ENCODE results near the gene ZC3H7A.
A peak's percentile ranks its signal among the peaks of the same experiment; 100 is the strongest.

ZC3H7A gene, protein sequence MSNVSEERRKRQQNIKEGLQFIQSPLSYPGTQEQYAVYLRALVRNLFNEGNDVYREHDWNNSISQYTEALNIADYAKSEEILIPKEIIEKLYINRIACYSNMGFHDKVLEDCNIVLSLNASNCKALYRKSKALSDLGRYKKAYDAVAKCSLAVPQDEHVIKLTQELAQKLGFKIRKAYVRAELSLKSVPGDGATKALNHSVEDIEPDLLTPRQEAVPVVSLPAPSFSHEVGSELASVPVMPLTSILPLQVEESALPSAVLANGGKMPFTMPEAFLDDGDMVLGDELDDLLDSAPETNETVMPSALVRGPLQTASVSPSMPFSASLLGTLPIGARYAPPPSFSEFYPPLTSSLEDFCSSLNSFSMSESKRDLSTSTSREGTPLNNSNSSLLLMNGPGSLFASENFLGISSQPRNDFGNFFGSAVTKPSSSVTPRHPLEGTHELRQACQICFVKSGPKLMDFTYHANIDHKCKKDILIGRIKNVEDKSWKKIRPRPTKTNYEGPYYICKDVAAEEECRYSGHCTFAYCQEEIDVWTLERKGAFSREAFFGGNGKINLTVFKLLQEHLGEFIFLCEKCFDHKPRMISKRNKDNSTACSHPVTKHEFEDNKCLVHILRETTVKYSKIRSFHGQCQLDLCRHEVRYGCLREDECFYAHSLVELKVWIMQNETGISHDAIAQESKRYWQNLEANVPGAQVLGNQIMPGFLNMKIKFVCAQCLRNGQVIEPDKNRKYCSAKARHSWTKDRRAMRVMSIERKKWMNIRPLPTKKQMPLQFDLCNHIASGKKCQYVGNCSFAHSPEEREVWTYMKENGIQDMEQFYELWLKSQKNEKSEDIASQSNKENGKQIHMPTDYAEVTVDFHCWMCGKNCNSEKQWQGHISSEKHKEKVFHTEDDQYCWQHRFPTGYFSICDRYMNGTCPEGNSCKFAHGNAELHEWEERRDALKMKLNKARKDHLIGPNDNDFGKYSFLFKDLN

DNA sequence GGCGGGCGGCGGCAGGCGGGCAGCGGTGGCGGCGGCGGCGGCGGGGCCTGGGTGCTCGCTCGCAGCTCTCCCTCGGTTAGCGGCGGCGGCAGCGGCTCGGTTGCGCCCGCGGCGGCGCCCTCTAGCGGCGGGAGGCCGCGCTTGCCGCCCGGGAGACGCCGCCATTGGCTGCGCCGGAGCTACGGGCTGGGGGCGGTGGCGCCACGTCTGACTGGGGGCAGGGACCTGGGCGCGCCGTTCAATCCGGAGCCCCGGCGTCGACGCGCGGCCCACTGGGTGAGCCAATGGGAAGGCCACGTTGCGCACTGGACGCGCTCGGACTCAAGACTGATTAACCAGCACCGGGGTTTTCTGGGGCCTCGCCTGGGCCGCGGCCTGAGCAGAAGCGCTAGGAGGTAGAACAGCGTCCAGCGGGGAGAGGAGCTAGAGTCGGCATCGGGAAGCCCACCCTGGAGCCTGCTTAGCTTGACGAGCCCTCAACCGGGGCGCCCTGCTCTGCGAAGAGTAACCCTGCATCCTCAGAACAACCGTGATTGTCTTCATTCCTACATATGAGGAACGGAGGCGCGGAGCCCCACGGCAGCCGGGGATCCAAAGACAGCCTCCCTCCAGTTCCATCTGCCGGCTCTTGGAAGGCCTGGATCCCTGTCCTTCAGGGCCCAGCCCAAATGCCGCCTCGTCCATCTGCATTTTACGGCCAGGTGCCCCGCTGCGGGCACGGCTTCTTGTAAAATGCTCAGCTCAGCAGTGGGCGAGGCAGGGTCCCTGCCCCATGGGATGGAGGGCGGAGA is at the start of gene ZC3H7A:
TSS of gene ZC3H7A (minus strand) at position 93 of the 791 bp plus-strand sequence. CDS start 14,904 bp downstream, outside the sequence.
- TF ChIP-seq EZH2phosphoT487 (IDR thresholded peaks at IDR 0.05; ENCODE audit: borderline replicate concordance) = no peak
- TF ChIP-seq, protein P1, sequence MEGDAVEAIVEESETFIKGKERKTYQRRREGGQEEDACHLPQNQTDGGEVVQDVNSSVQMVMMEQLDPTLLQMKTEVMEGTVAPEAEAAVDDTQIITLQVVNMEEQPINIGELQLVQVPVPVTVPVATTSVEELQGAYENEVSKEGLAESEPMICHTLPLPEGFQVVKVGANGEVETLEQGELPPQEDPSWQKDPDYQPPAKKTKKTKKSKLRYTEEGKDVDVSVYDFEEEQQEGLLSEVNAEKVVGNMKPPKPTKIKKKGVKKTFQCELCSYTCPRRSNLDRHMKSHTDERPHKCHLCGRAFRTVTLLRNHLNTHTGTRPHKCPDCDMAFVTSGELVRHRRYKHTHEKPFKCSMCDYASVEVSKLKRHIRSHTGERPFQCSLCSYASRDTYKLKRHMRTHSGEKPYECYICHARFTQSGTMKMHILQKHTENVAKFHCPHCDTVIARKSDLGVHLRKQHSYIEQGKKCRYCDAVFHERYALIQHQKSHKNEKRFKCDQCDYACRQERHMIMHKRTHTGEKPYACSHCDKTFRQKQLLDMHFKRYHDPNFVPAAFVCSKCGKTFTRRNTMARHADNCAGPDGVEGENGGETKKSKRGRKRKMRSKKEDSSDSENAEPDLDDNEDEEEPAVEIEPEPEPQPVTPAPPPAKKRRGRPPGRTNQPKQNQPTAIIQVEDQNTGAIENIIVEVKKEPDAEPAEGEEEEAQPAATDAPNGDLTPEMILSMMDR (conservative IDR thresholded peaks at IDR 0.05; ENCODE audit: low read length) = peak; percentile 22; the same call in 1 of the 2 replicates
- H3K9me2 ChIP-seq (replicated peaks; ENCODE audit: low read depth, low read length) = no peaks in the 10 kb centered on the region
- no peaks in the 10 kb centered on the region for H3K27me3 ChIP-seq (ENCODE audit: insufficient read depth, low read length, poor library complexity, severe bottlenecking)
- H3K4me1 ChIP-seq (ENCODE audit: insufficient read depth, low read length, poor library complexity, severe bottlenecking) = peaks cover 26% of the 10 kb centered on the region
- H3K9ac ChIP-seq (ENCODE audit: low read depth, low read length, poor library complexity, severe bottlenecking) = peak within 1 kb of the TSS; percentile 98
- H3K9me3 ChIP-seq (ENCODE audit: insufficient read depth, low read depth, low read length) = no peaks in the 10 kb centered on the region
- H3K36me3 ChIP-seq (ENCODE audit: insufficient read depth, low read length) = no peaks in the 10 kb centered on the region
- H4K20me1 ChIP-seq (ENCODE audit: insufficient read depth, low read length, poor library complexity, severe bottlenecking) = peaks cover 20% of the 10 kb centered on the region
- peak within 1 kb of the TSS; percentile 89 for H3K4me3 ChIP-seq (ENCODE audit: low read length, poor library complexity, severe bottlenecking)
- no peaks in the 10 kb centered on the region for H3F3A ChIP-seq (ENCODE audit: low read depth)
- H3K4me2 ChIP-seq (ENCODE audit: low read depth, low read length, poor library complexity, severe bottlenecking) = peak within 1 kb of the TSS; percentile 86
- peaks cover 44% of the 10 kb centered on the region for H3K79me2 ChIP-seq (ENCODE audit: insufficient read depth, low read length)
- peak within 1 kb of the TSS; percentile 90 for H2AFZ ChIP-seq (ENCODE audit: low read length)

DNA sequence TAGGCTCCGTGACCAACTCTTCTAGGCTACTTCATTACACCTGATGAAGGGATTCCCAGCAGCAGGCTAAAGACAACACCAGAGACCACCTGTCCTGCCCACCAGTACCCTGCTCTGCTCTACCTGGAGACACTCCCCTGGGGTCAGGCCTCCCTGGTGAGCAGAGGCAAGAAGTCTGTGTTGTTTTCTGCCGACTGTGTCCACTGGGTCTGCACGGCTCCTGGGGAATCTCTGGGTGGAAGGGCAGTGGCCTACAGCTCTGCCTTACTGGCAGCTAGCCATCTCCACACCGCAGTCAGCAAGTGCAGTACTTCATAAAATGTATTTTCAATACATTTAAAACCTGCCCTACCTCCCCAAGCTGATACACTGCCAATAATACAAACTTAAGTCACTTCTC is 47.4 kb upstream of the ZC3H7A start:
- peaks cover 61% of the 10 kb centered on the region; the same call in 1 of the 2 replicates for H3K36me3 ChIP-seq (ENCODE audit: insufficient read depth, low read length)
- peaks cover 9% of the 10 kb centered on the region for H4K20me1 ChIP-seq (ENCODE audit: insufficient read depth, low read length, poor library complexity, severe bottlenecking)
- H3F3A ChIP-seq (ENCODE audit: low read depth) = no peaks in the 10 kb centered on the region
- H3K4me1 ChIP-seq (ENCODE audit: insufficient read depth, low read length, poor library complexity, severe bottlenecking) = no peaks in the 10 kb centered on the region
- H3K79me2 ChIP-seq (ENCODE audit: insufficient read depth, low read length) = peaks cover 25% of the 10 kb centered on the region
- H3K9me2 ChIP-seq (replicated peaks; ENCODE audit: low read depth, low read length) = no peaks in the 10 kb centered on the region
- no peak for TF ChIP-seq EZH2phosphoT487 (IDR thresholded peaks at IDR 0.05; ENCODE audit: borderline replicate concordance)
- H3K9ac ChIP-seq (ENCODE audit: low read depth, low read length, poor library complexity, severe bottlenecking) = no peak overlapping the region
- no peaks in the 10 kb centered on the region for H3K27me3 ChIP-seq (ENCODE audit: insufficient read depth, low read length, poor library complexity, severe bottlenecking)
- H3K4me3 ChIP-seq (ENCODE audit: low read length, poor library complexity, severe bottlenecking) = no peak overlapping the region
- no peaks in the 10 kb centered on the region for H3K9me3 ChIP-seq (ENCODE audit: insufficient read depth, low read depth, low read length)
- no peak overlapping the region for H2AFZ ChIP-seq (ENCODE audit: low read length)
- H3K4me2 ChIP-seq (ENCODE audit: low read depth, low read length, poor library complexity, severe bottlenecking) = no peak overlapping the region

DNA sequence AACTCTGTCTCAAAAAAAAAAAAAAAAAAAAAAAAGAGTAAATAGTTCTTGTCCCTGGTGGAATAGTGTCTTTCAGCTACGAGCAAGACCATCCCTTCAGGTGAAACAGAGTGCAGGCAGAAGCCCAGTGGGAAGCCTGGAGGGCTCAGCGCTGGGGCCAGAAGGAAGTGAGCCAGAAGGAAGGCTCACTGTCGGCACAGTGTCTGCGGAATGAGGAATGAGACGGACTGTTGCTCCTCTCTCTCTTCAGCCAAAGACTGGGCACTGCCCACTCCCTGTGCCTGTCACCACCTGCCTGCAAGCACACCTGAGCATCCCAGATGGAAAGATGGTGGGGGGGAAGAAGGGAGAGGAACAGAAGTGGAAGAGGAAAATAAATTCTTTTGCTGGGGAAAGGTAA is 46.8 kb upstream of the ZC3H7A start:
- Histone ChIP-seq H3F3A (ENCODE audit: low read depth) (no peaks in the 10 kb centered on the region), H3K4me1 (ENCODE audit: insufficient read depth, low read length, poor library complexity, severe bottlenecking) (no peaks in the 10 kb centered on the region), H3K9me3 (ENCODE audit: insufficient read depth, low read depth, low read length) (no peaks in the 10 kb centered on the region), H4K20me1 (ENCODE audit: insufficient read depth, low read length, poor library complexity, severe bottlenecking) (peaks cover 9% of the 10 kb centered on the region), H3K9me2 (replicated peaks; ENCODE audit: low read depth, low read length) (no peaks in the 10 kb centered on the region), H3K4me3 (ENCODE audit: low read length, poor library complexity, severe bottlenecking) (no peak overlapping the region), H3K4me2 (ENCODE audit: low read depth, low read length, poor library complexity, severe bottlenecking) (no peak overlapping the region), H3K36me3 (ENCODE audit: insufficient read depth, low read length) (peaks cover 64% of the 10 kb centered on the region; the same call in 1 of the 2 replicates), H2AFZ (ENCODE audit: low read length) (no peak overlapping the region), H3K9ac (ENCODE audit: low read depth, low read length, poor library complexity, severe bottlenecking) (no peak overlapping the region), H3K27me3 (ENCODE audit: insufficient read depth, low read length, poor library complexity, severe bottlenecking) (no peaks in the 10 kb centered on the region), H3K79me2 (ENCODE audit: insufficient read depth, low read length) (peaks cover 19% of the 10 kb centered on the region)
- no peak for TF ChIP-seq EZH2phosphoT487 (IDR thresholded peaks at IDR 0.05; ENCODE audit: borderline replicate concordance)
- TF ChIP-seq, protein P1 (conservative IDR thresholded peaks at IDR 0.05; ENCODE audit: low read length) = no peak

Data from Loucy (cell line).